Measurements from ENCODE around the gene AGO1.

GRCh38 chr1:35884934-35885333, 1.9 kb downstream of the AGO1 start:
- no peak for TF ChIP-seq CTCF (IDR thresholded peaks at IDR 0.05)
- TF ChIP-seq POLR2A (IDR thresholded peaks at IDR 0.05) = no peak
- TF ChIP-seq POLR2AphosphoS5 (IDR thresholded peaks at IDR 0.05) = no peak
